Stimulated activated CD4-positive, alpha-beta T cell treated with anti-CD3 and anti-CD28 coated beads, Interleukin-12 subunit alpha, Interleukin-12 subunit beta, amount 100 ng/mL, for 24 hours (primary cell): ENCODE data around the gene SLC25A5.
"Not testable (repeated sequence)": the region's sequence is repeated elsewhere in the genome, so short reads cannot be mapped to it uniquely, and the experiment has no call there.

ENCODE experiments used
- DNase-seq, 2 experiments: peaks; one replicate each; pipeline ENCODE4 v3.0.0-alpha.2; 2020; ENCODE audit warnings: low read depth in 2 of 2

The SLC25A5 gene

DNA sequence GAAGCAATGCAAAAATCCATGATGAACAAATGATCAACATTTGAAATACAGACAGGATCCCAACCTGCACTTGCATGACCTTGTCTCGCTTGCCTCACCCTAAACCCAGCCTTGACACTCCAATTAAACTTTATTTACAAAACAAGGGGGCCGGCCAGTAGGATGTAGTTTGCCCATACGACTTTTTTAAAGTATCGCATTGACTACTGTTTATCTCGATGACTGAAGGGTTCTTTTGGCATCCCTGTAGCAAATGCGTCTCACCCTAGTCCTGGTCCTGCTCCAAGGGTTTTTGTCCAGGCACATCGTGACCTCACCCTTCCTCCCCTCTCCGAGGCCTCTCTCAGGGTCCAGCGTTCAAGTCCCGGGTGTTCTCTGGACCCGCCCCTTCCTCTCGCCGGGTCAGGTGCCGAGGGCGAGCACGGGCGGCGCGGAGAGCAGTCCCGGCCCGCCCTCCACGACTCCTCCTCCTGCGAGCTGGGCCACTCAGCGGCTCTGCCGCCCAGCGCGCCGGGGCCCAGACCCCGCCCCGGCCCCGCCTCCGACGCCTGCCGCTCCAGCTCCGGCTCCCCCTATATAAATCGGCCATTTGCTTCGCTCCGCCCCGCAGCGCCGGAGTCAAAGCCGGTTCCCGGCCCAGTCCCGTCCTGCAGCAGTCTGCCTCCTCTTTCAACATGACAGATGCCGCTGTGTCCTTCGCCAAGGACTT lies at the start of gene SLC25A5:
TSS of gene SLC25A5 (plus strand) at position 603 of the 709 bp plus-strand sequence. CDS start at position 675, 72 bp downstream.
- peak; percentile 62 to 71 for DNase-seq

DNA sequence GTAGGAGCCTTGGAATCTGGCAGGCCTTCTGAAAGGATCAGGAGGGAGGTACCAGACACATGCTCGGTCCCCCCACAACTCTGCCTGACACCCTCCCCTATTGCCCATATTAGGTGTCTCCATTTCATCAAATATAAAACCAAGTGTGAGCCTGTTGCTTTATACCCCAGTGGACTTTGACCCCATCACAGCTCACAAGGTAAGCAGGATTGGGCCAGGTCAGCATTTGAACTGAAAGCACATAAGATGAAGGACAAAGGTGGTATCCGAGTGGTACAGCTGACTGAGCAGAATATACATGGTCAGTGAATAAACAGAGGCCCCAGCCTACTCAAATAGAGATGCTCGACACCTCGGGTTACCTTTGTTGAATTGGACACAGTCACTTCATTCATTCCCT lies 49.1 kb upstream of the SLC25A5 start:
- DNase-seq, result no peak

DNA sequence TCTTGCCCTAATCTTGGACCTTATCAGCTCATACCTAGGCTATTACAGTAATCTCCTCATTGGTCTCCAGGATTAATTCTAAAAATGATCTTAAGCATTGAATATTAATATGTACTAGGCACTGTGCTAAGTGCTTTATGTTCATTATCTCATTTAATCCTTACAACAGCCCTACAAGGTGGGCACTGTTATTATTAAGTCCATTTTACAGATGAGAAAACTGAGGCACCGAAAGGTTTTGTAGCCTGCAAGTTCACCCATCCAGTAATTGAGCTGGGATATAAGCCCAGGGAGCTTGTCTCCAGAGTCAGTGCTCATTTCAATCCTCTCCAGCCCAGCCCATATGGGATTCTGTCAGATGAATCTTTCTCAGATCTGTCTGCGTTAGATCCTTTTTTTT lies 48.3 kb upstream of the SLC25A5 start:
- DNase-seq, result no peak

DNA sequence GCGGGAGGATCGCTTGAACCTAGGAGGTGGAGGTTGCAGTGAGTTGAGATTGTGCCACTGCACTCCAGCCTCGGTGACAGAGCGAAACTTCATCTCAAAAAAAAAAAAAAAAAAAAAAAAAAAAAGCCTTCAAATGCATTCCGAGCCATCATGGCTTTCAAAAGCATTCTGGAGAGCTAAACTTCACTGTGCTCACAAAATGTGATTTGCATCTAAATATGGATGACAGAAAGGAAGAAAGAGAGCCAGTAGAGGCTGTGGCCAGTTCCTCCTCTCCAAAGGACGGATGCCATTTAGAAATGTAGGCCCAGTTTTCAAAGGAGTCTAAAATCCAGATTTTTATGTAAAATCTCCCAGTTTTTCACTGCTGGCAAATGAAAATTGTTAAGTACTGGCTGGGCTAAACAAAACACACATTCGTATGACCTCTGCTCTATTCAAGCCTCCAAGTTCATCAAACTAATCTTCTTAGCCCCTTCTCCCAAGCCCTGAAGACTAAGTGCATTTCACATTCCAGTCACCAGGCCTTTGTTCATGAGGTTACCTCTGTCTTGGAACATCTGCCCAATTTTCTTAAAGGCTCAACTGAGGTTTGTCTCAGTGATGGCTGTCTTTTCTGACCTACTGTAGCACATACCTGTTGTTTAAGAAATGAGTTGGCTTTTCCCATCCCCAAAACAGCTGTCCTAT lies 47.1 kb upstream of the SLC25A5 start:
- no peak for DNase-seq

DNA sequence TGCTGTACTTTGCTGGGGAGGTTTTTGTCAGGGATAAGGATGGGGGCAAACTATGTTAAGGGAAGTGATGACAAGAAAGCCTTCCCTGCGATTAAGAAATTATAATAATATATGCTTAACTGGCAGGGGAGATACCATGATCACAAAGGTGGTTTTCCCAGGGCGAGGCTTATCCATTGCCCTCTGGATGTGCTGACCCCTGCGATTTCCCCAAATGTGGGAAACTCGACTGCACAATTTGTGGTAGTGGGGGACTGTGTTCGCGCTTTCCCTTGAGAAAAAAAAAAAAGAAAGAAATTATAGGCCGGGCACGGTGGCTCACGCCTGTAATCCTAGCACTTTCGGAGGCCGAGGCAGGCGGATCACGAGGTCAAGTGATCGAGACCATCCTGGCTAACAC lies 44.6 kb upstream of the SLC25A5 start:
- DNase-seq, result no peak

DNA sequence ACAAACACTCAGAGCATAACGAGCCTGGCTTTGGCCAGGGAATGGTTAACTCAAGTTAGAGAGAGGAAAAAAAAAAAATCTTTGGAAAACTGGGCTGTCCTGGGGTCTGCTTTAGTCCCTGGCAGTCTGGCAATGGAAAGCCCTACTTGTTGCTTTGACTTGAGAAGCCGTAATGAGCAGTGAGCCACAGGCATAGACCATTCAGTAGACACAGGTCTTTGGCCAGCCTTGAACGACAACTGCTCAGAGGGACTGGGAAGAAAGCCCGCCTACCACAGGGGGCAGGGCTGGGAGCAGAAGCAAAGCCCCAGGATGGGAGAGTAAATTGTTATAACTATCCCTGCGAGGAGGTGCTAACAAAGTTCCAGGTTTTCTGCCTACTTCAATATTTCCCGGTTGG lies 43.2 kb upstream of the SLC25A5 start:
- DNase-seq, result no peak

DNA sequence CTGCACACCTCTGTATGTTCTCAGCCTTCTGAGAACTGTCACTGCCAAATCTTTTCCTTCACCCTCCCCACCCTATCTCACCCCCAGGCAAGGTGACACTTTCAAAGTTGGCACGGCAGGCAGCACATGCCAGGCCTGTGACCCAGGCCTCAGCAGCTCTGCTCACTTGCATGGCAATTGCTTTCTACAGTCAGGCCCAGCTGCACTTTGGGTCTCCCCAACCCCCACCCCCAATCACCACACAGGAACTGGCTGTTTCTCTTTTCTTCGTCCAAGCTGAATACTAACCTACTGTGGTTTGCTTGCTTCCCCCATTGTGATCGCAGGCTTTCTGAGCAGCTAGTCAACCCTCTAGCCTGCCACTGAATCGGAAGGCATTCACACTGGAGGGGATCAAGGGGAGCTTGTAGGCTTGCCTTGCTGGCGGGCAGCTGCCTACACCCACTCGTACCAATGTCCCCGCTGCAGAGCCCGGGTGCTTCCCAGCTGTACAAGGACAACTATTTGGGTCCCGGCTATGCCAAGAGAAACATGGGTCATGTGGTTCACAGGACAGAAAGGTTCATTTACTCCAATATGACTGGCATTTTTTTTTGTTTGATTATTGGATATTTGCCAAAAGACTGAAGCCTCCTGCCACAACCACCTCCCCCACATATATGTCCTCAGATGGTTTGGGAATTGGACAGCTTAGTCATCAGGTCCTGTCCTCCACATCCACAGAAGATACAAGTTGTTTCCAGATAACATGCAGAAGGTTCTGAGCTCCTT lies 41.0 kb upstream of the SLC25A5 start:
- no peak for DNase-seq

DNA sequence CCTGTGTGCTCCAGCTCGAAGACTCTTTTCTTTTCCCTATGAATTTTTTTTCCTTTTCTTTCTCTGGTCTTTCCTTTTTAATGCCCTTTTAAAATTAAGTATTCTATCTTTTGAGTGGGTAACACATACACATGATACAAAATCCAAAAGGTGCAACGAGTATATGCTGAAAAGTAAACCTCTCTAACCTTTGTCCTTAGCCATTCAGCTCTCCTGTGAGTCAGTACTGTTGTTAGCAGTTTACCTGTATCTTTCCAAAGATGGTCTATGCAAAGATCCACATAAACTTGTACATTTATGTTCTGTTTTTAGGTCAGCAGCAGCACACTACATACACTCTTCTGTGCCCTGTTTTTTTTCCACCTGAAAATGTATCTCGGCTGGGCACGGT lies 40.5 kb upstream of the SLC25A5 start:
- DNase-seq, result no peak

DNA sequence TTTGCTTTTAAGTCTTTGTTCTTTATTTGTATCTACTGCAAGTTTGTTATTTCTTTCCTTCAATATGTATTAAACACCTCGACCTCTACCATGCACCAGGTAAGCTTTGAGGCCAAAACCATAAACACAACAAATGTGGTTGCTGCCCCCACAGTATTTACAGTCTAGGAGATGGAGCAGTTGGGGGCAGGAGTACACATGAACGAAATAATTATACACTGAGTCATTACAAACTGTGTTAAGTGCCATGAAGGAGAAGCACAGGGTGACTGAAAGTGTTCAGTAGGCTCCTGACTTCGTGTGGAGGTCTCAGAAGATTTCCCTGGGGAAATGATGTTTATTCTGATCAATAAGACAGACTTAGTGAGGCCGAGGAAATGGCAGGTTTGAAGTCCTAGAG lies 38.8 kb upstream of the SLC25A5 start:
- DNase-seq, result no peak

DNA sequence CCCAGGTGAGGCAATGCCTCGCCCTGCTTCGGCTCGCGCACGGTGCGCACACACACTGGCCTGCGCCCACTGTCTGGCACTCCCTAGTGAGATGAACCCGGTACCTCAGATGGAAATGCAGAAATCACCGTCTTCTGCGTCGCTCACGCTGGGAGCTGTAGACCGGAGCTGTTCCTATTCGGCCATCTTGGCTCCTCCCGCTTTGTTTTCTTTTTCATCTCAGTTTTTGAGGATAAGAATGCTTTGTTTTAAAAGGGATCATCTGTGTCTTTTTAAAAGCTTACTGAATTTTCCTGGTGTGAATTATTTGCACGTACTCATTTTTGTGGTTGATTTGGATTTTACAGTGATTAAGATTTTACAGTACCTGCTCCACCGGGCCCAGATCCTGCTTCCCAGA lies 26.9 kb upstream of the SLC25A5 start:
- not testable (repeated sequence) for DNase-seq

DNA sequence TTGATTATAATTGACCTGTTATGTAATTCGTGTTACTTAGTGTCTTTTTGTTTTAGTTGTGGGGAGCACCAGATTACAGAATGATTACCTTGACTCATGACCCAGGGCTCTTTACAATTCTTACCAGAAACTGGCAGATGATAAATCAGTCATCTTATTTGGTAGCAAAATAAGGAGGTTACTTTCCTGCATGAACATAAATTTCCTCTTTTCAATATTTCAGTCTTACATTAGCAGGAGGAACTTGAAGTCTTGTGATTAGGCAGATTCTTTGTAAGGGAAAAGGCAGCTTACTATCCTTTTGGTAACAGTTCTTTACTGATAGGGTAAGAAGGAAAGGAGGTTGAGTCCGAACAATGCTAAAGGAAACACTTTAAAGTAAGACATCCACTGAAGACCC lies 26.0 kb upstream of the SLC25A5 start:
- no peak for DNase-seq

DNA sequence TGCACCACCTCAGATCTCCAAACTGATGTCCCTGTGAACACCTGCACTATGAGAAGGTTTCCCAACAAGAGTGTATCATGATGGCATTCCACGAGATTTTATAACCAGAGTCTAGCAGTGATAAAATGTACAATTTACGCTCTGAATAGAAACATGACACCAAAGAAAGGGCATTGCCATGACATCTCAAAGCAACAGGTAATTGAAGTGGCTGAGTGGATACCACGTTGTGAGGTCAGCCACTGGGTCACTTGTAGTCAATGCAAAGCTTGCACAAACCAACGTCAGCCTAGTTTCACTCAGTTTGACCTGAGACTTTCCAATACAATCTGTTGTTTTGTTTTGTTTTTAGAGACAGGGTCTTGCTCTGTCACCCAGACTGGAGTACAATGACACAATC lies 15.0 kb upstream of the SLC25A5 start:
- no peak for DNase-seq

DNA sequence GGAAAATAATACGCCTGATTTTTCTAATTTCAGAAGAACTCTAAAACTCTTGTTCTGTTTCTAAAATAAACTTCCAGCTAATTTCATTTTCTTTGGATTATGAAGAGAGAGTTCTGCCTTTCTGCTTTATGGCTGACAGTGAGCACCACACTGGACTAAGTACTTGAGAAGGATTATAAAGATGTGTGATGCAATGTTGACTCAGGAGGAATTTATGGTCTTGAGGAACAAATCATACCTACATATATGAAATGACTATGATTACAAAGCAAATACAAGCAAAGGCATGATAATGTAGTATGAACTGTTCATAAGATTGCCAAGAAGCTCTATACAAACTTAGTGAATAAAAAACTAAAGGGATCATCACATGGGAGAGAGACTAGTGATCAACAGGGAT lies 13.0 kb upstream of the SLC25A5 start:
- no peak for DNase-seq

DNA sequence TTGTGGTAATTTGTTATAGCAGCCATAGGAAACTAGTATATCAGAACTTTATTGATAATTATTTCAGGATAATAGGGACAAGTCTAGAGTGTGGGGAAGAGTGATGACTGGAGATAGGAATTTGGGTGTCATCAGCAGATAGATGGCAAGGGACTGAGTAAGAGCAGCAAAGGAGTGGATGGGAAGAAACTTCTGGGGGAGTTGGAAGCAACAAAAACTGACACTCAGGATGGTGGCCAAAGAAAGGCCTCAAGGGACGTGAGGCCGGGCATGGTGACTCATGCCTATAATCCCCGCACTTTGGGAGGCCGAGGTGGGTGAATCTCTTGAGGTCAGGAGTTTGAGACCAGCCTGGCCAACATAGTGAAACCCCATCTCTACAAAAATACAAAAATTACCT lies 9.1 kb upstream of the SLC25A5 start:
- DNase-seq, result no peak

DNA sequence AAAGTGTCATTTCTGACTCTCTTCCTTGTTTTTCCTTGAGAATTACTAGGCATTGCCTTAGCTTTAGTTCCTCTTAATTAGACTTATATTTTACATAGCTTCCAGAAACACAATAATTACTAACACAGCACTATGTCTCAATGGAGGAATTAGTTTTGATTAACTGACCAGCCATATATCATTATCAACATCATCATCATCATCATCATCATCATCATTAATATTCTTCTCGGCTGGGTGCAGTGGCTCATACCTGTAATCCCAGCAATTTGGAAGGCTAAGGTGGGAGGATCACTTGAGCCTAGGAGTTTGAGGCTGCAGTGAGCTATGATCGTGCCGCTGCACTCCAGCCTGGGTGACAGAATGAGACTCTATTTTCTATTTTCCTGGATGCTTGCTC lies 2.7 kb upstream of the SLC25A5 start:
- no peak for DNase-seq

DNA sequence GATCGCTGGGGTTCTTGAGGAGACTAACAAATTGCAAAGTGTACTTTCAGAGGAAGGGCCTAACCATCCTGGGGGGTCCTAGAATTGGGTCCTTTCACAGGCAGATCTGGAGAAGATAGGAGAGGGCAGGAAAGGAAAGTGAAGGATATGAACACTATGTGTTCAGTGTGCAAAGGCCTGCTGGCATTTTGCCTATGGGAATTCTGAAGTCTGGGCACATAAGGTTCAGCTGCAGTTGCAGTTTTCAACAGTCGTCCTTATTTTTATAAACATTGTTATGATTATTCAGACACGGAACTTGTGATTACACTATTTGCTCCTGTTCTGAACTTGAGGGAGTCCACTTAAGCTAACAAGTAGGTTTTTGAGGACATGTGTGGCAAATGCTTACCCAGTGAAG lies 1.3 kb upstream of the SLC25A5 start:
- DNase-seq, result no peak

DNA sequence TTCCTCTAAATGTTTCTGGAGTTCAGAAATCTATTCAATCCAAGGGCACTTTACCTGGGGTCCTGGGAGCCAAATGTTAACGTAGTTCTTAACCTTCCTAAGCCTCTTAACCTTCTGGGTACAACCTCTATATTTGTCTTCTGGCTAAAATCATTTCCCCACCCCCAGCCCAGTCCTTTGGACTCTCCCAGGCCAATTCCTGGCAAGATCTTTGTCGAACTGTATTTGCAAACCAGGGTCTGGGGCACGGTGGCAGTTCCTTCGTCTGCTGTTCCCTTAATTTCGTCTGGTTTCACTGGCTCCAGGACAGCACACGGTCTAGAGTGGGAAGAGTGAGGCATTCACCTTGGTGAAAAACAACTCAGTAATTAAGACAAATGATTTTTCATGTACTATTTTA lies 811 bp upstream of the SLC25A5 start:
- no peak for DNase-seq

DNA sequence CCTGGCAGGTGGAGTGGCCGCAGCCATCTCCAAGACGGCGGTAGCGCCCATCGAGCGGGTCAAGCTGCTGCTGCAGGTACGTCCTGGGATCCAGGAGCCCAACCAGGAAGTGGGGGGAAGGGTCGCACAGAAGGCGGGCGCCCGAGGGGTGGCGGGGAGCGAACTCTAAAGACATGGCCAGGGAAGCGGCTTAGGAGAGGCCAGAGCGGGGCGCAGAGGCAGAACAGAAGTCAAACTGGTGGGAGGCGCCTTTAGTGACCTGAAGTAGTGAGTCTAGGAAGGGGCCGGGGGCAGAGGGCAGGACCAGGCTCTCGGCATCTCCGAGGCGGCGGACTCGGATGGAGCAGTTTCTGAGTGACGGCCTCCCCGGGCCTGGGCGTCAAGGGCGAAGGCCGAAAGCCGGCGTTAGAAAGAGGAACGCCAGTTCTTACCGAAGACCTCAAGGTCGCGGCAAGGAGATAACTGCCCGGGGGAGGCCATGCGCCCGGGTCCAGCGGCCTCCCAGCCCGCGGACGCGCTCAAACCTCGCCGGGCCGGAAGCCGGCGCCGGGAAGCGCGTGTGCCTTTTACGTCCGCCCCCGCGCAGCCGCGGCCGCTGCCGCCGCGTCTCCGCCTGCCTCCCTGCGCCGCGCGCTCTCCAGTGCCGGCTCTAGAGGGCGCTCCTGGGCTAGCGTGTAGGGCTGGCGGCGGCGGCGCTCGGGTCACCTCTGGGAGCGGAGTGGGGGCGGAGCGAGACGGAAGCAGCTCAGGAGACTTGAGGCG lies 488 bp downstream of the SLC25A5 start:
- peak; percentile 67 to 82 for DNase-seq

DNA sequence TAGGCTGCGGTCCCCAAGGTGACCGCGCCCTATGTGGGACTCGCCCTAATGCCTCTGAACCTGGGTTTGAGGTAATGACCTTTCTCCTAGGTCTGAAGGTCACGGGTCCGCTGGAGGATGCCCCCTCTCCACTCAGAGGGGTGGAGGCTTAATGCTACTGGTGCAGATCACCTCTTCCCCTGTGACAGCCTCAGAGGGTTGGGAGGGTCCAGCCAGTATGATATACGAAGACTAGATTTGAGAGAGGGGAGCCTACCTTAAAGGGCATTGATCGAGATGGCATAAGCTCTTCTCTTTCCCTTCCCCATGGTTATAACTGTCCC lies 1.0 kb downstream of the SLC25A5 start:
- DNase-seq, result no peak

DNA sequence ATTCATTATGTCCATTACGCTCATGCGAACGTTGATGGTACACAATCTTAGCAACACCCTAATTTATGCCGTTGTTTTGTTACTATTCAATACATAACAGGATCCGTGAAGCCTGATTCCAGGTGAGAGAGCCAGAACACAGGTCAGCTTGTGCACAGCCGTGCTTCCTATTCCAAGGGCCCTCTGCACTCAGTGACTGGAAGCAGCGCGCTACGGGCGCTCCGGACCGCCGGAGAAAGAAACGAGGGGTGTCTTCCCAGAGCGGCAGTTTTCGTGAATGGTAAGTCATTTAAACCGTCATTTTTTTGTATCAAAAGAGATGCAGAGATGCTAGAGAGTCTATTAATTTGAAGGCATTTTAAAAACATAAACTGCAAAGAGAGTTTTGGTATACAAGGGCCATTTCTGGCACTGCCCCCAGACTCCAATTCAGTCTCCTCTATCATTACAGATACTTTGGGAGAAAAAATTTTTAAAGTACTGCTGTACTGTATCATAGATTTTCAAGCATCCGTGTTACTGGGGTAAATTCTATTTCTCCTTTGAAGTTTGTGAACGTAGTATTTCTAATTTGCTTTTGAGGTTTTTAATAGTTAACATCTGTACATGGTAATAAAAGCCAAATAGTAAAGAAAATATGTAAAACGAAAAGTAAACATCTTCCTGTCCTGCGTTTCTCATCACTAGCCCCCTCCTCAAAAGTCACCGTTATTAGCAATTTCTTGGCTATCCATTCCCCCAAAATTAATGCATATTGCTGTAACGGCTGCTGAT lies 6.6 kb downstream of the SLC25A5 start:
- DNase-seq, result no peak

DNA sequence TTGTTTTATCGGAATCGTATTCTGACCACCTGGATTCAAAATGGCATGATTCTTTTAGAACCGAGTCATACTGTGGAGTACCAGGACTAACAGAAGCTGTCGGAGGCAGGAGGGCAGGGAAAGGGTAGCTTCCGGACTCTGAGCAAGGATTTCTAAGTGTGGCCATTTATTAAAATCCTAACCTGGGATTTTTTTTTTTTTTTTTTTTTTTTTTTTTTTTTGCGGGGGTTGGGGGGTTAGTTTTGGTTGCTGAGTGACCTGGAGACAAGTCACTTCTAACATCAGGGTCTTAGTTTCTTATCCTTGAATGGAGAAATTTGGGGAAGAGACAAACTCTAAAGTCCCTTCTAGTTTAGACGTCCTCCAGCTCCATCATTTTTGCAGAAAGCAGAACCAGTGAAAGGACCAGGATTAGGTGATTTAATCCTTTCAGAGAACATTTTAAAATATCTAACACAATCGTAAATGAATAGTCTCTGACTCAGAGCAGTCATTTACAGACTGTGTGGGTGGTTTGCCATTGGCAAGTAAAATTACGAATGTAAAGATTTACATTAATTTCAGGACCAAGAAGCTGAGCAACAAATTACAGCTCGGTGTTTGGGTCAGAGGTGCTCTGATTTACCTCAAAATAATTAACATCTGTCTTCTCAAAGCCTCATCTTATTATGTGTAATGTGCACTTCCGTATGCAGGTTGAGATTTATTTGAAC lies 7.3 kb downstream of the SLC25A5 start:
- DNase-seq, result no peak
